Measurements from ENCODE around the gene STIM1. TPM values are rescaled to one million over a fixed set of nuclear protein-coding genes. Genes with fewer than 3 reads are reported as not detected.
"Not testable (repeated sequence)": the region's sequence is repeated elsewhere in the genome, so short reads cannot be mapped to it uniquely, and the experiment has no call there.

STIM1 gene
- 35.6 and 37.6 TPM in 2 replicates for total RNA-seq (2014; rRNA removed; shearing (Covaris generic))

DNA sequence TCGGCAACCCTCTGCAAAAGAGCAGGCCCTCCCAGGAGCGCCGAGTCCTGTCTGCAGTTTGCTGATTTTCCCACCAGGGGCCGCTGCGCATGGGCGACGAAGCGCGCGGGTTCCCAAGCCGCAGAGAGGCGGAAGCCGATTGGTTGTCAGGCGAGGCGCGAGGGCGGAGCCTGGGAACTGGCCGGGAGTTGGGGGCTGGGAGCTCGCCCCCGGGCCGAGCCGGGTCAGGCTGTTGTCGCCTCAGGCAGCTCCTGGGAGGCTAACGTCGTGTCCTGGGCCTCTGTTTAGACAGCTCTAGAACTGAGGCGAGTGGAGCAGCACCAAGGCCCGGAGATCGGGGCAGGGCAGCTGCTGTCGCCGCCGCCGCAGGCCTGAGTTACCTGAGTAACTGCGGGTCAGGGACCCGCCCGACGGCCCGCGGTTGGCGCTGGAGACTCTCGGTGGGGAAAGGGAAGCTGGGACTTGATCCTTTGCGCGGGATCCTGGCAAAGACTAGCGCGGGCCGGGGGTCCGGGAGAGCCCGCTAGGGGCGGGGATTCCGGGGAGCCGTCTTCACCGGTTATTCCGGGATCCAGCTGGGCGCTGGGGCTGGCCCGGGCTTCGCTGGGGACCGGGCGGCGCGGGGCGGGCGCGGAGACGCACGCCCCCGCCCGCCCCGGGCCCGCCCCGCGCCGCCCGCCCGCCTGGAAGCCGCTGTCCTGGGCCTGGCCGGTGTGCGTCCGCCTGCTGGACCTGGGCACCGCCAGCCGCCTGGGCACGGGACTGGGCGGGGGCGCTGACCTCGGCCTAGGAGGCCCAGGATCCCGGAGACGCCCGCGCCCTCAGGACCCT, at the start of gene STIM1:
STIM1 (plus strand) TSS at position 688 of the 831 bp plus-strand sequence. CDS start 607 bp downstream, outside the sequence.
- peak; percentile 91 for DNase-seq (ENCODE audit: low read depth)

DNA sequence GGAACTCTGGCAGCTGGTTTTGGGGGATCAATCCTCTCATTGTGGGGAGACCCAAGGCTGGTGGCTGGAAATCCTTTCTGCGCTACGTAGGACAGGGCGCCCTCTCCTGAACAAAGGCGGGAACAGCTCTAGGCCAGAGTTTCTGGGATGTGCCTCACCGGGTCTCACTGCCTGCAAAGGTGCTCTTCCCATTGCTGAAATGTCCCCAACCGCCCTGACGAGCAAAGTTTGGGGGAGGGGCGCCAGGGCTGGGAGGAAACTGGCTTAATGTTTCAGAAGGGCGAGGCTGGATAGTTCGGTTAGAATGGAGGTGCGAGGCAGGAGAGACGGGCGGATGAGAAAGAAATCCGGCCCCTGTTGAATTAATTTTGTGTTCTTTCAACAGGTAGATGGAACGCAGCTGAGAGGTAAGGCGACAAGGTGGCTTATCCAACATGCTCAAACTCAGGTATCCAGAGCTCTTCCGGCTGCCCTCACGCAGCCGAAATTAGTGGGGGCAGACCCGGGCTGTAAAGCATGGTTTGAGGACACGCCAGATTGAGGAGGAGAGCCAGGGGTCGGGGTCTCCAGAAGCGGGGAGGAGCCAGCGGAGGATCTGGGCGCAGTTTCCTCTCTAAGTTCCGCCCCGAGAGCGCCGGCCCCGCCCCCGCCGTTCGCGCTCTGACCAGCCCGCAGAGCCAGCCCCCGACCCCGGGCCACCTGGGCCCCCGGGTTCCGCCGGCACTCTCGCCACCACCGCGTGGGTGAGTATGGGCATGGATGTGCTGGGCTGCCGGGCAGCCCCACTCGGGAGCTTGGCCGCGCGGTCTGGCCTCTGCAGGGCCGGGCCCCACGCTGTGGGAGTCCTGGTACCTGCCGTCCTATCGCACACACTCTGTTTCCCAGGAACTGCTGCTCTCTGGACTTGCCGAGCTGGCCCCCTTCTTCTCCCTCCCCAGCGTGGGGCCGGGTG, 47.3 kb upstream of the STIM1 start, which contains the start of gene PGAP2:
PGAP2 (plus strand) TSS at position 652 of the 952 bp plus-strand sequence. CDS start 2,700 bp downstream, outside the sequence.
- peak; percentile 64 for DNase-seq (ENCODE audit: low read depth)

DNA sequence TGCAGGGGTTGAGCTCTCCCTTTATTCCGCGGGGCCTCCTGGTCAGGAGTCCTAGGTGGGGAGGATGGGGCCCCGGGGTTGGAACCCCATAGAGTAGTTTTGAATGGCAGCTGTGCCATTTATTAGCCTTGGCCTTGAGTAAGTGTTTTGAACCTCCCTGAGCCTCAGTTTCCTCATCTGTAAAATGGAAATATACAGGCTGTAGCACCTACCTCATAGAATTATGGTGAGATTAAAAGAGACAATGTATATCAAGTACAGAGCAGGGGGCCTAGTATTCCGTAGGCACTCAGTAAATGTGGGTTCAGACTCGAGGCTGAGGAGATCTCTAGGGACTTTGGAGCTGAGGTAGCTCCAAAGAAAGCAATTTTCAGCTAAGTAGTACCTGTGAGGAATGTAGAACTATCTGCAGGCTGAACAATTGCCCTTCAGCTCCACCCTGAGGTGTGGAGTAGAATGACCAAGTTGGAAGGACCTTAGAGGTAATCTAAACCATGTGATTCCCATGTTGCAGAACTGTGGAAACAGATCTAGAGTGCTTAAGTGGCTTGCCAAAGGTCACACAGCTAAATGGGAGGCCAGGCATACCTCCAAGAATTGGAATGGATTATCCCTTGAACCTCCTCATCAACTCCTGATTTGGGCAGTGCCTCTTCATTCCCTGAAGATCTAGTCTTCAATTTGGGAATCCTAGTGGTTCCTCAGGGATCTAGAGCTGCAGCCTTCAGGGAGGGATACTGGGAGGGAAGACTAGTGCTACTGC, 46.4 kb upstream of the STIM1 start:
- DNase-seq (ENCODE audit: low read depth), result peak; percentile 77

DNA sequence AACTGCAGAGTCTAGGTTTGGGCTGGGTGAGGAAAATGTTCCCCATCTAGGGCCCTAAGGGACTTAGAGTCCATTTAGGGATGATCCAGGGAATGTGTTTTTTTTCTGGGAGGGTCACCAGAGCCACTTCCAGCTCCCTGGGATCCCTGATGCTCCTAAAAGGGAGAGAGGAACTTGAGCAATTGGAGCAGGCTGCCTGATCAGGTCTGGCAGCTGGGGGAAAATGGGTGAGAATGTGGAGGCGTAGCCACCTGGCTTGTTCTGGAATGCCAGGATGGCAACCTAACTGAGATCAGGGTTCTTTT, 45.9 kb upstream of the STIM1 start:
- DNase-seq (ENCODE audit: low read depth), result no peak

DNA sequence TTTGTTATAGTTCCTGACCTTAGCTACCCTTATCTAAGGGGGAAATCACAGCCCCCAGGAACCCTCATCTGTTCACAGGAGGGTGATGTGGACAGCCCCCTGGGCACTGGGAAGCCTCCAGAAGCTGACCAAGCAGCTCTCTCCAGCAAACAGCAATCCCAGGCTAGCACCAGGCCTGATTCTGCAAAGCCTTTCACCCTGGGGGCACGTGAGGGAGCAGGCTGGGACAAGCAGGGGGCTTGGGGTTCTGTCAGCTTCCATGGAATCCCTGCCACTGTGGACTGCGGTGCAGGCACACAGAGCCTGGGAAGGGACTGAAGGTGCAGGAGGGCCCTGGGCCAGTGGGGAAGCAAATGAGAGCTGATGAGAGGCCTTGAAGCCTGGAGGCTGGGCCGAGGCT, 45.0 kb upstream of the STIM1 start:
- no peak for DNase-seq (ENCODE audit: low read depth)

DNA sequence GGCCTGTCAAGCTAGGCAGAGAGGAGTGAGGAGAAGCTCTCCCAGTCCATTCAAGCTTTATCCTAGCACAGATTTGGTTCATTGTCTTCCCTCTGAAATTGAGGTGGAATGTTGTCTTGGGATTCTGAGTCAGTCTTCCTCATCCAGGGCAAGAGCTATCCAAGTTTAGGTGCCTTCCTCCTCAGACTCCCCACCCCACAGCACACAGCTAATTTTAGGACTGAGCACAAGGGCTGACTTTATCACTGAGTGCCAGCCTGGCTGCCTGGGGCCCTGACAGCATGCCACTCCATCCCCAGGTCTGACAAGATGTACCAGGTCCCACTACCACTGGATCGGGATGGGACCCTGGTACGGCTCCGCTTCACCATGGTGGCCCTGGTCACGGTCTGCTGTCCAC, 44.5 kb upstream of the STIM1 start:
- DNase-seq (ENCODE audit: low read depth), result no peak

DNA sequence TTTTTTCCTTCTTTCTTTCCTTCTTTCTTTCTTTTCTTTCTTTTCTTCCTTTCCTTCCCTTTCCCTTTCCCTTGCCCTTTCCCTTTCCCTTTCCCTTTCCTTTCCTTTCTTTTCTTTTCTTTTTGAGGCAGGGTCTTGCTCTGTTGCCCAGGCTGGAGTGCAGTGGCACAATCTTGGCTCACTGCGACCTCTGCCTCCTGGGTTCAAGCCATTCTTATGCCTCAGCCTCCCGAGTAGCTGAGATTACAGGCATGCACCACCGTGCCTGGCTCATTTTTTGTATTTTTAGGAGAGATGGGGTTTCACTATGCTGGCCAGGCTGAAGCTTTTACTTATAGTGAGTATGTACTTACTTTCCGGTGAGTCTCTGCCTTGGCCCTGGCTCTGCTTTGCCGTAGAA, 40.6 kb upstream of the STIM1 start:
- DNase-seq (ENCODE audit: low read depth), result not testable (repeated sequence)

DNA sequence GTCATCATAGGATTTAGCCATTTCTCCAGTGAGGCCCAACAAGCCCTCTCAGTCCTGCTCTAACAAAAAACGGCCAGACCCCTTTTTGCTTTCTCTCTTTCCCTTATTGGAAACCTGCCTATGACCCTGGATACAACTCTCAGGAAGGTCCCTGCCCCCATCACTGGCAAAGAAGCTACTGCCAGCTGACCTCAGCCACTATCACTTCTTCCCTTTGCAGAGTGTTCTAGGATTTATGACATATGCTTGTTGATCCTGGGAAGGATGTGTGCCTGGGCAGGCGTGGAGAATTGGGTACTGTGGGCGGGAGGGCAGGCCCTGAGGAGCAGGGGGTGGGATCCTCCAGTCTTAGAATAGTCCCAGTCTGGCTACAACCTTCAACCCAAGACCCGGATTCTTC, 39.6 kb upstream of the STIM1 start:
- no peak for DNase-seq (ENCODE audit: low read depth)

DNA sequence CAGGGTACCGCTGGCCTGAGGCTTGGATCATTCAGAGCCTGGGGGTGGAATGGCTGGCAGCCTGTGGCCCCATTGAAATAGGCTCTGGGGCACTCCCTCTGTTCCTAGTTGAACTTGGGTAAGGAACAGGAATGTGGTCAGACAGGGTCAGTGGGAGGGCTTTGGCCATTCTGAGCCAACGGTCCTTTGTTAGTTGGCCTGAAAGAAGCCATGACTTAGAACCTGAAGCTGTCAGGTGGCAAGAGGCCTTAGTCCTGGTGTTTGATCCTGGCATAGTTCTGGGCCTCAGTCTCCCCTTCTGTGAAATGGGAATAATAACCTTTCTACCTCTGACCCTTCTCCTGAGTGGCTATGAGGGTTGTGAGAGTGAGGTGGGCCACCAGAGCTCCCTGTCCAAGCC, 38.8 kb upstream of the STIM1 start:
- DNase-seq (ENCODE audit: low read depth), result no peak

DNA sequence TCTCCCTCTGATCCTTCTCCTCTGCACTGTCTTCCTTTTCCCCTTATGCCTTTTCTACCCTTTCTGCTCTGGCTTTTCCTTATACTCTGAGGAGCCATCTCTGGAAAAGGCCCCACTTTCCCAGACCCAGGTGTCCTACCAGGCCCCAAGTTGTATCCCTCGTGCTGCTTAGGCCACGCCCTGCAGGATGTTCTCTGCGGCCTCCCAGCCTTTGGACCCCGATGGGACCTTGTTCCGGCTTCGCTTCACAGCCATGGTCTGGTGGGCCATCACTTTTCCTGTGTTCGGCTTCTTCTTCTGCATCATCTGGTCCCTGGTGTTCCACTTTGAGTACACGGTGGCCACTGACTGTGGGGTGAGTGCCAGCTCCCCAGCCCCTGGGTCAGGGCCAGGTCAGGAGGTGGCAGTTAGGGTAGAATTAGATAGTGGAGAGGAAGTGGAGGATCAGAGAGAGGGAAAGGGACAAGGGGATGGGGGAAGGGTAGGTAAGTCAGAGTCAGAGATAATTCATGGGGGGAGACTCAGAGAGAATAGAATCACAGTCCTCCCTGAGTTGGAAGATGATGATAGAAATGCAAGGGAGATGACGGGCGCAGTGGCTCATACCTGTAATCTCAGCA, 38.2 kb upstream of the STIM1 start:
- DNase-seq (ENCODE audit: low read depth), result no peak

DNA sequence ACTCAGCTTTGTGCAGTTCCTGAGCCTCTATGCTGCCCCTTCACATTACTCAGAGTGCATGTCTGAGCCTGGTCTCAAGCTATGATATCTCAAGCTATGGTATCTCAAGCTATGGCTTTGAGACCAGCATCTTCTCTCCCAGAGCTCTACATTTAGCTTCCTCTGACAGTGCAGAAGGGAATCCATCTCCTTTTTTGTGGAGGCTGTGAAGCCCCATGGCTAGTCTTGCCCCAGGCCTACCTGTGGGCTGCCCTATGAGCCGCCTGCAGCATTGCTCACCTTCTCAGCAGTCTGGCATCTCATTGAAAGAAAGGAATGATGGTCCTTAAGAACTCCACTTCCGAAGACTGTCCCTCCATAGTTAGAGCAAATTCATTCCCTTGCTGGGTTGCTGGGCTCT, 34.5 kb upstream of the STIM1 start:
- no peak for DNase-seq (ENCODE audit: low read depth)

DNA sequence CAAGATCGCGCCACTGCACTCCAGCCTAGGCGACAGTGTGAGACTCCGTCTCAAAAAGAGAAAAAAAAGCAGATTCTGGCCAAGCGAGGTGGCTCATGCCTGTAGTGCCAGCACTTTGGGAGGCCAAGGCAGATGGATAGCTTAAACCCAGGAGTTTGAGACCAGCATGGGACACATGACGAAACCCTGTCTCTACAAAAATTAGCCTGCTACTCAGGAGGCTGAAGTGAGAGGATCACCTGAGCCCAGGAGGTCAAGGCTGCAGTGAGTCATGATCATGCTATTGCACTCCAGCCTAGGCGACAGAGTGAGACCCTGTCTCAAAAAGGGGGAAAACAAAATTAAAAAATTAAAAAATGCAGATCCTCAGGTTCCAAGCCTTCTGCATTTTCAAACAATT, 33.2 kb upstream of the STIM1 start:
- DNase-seq (ENCODE audit: low read depth), result no peak

DNA sequence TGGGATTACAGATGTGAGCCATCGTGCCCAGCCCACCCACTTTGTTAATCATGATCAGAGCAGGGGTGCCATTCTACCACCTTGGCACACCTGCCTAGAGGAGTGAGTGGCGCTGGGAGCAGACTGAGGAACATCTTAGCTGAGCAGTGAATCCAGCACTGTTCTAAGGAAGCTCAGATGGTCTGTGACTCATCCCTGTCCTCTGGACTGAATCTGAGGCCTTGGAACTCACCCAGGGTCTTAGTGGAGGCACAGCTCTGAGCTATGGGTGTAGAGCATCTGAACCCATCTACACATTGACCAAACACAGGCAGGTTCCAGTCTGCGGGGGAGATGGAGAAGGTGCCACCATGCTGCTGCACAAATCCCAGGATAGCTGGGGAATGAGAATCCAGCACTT, 32.2 kb upstream of the STIM1 start:
- DNase-seq (ENCODE audit: low read depth), result peak; percentile 84

DNA sequence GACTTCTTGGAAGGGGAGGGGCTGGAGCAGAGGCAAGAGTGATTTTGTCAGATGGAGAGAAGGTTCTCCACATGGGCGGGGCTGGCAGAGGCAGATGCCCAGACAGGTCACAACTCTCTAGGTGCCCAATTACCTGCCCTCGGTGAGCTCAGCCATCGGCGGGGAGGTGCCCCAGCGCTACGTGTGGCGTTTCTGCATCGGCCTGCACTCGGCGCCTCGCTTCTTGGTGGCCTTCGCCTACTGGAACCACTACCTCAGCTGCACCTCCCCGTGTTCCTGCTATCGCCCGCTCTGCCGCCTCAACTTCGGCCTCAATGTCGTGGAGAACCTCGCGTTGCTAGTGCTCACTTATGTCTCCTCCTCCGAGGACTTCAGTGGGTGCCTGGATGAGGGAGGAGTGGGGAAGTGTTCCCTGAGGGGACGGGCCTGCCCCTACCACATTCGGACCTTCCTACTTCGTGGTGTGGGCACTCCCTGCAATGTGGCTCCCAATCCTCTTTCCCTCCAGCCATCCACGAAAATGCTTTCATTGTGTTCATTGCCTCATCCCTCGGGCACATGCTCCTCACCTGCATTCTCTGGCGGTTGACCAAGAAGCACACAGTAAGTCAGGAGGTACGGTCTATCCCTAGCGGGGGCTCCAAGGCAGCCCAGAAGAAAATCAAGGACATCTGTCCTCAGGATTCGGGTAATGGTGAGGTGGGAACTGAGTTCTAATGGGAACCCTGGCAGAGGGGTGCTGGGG, 31.5 kb upstream of the STIM1 start:
- no peak for DNase-seq (ENCODE audit: low read depth)

DNA sequence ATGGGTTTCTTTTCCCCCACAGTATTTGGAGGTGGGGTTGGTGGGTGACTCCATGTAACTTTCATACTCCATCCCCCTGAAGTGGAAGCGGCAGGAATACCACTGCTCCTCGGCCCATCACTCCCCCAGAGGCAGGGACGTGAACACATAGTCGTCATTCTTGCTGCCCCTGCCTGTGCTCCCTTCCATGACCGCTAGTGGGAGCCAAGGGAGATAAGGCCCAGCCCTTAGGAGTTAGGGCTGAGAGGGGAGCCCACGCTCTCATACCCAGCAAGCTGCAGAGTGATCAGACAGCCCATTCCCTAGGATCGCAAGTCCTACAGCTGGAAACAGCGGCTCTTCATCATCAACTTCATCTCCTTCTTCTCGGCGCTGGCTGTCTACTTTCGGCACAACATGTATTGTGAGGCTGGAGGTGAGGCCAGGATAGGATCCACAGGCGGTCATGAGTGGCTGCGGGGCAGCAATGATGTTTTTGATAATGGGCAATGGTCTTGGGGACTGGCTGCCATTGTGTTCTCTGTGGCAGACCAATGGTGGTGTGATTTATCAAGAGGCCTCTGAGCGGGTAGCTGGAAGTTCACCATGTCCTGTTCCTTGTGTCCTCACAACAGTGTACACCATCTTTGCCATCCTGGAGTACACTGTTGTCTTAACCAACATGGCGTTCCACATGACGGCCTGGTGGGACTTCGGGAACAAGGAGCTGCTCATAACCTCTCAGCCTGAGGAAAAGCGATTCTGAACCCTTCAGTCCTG, 30.6 kb upstream of the STIM1 start:
- DNase-seq (ENCODE audit: low read depth), result peak; percentile 32

DNA sequence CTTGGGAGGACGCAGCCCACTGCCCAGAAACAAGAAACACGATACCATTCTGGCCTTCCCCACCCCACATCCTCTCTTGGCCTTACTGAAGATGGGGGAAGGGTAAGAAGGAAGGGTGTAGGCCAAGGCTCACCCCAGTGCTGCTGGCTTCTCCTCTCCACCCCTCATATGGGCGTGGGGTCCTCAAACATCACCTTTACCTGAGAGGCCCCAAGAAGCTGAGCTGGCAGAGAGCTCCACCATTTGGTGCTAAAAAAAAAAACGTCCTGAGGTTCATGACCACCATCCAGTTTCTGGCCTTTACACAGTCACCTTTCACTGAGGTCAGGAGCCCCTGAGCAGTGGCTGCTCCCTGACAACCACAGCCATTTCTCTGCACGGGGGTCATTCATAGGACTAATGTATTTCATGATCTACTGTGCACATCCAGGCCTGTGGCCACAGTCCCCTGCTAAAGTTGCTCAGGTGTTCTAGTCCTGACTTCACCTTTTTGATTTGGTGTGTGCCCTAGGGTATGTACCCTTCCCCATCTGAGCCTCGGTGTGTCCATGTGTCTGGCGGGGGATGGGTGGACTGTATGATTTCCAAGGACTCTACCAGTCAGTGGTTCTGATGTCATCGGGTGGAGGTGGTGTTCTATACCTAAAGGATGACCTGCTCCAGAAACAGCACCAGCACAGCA, 29.9 kb upstream of the STIM1 start:
- DNase-seq (ENCODE audit: low read depth), result no peak

DNA sequence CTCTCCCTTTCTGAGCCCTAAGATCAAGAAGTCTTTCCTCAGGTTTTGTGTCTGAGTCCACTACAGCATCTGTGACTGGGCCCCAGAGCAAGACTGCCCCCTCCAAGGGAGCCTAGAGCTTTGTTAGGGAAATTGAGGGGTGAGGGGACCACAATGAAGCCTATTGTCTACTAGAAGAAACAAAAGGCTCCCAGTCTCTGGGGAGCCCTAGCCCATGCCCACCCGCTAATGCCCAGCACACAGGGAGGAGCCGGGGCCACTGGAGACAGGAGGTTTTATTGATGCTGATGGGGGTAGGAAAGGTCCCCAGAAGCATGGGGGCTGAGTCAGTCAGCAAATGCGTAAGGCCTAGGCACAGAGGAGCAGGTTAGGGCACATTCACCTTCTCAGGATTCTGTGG, 28.7 kb upstream of the STIM1 start:
- DNase-seq (ENCODE audit: low read depth), result no peak

DNA sequence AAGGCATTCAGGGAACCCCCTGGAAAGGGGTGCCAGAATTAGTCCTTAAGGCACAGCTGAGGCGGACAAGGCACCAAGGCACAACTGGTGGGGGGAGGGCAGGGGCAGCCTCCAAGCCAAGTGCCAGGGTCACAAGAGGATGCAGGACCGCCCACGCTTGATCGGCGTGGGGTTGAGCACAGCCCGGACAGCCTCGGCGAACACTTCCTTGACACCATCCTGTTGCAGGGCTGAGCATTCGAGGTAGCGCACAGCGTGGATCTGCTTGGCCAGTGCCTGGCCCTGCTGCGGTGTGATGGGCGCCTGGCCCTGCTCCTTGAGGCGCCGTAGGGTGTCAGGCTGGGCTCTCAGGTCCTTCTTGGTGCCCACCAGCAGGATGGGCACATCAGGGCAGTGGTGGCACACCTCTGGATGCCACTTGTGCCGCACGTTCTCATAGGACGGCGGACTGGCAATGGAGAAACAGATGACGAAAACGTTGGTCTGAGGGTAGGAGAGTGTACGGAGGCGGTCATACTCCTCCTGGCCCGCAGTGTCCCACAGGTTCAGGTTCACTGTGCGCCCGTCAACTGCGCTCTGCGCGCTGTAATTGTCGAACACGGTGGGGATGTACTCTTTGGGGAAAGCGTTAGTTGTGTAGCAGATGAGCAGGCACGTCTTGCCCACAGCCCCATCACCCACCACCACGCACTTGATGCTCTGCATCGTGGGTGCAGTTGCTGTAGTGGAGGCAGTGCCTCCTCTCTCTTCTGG, 27.9 kb upstream of the STIM1 start:
- DNase-seq (ENCODE audit: low read depth), result no peak

DNA sequence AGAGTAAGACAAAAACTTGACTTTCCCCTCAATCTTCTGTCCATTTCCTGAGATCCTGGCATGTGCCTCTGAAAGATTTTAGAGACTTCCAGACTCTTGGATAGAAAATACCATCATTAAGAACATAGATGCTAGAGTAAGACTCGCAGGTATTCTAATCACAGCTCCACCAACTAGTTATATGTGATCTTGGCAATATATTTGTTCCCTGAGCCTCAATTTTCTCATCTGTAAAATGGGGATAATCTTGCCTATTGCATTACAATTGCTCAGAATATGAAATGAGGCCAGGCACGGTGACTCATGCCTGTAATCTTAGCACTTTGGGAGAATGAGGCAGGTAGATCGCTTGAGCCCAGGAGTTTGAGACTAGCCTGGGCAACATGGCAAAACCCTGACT, 25.4 kb upstream of the STIM1 start:
- DNase-seq (ENCODE audit: low read depth), result no peak

Data from M059J (cell line).